ENCODE measurements around the gene PHYH.

DNA sequence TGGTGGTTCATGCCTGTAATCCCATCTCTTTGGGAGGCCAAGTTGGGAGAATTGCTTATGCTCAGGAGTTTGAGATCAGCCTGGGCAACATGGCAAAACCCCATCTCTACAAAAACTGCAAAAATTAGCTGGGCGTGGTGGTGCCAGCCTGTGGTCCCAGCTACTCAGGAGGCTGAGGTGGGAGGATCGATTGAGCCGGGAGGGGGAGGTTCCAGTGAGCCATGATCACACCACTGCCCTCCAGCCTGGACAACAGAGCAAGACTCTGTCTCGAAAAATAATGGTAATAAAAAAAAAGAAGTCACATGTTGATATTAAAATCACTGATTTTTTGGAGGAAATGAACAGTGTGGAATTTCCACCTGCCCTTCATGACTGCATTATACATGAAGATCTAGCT lies 15.8 kb downstream of the PHYH start:
- TF ChIP-seq, protein P1, sequence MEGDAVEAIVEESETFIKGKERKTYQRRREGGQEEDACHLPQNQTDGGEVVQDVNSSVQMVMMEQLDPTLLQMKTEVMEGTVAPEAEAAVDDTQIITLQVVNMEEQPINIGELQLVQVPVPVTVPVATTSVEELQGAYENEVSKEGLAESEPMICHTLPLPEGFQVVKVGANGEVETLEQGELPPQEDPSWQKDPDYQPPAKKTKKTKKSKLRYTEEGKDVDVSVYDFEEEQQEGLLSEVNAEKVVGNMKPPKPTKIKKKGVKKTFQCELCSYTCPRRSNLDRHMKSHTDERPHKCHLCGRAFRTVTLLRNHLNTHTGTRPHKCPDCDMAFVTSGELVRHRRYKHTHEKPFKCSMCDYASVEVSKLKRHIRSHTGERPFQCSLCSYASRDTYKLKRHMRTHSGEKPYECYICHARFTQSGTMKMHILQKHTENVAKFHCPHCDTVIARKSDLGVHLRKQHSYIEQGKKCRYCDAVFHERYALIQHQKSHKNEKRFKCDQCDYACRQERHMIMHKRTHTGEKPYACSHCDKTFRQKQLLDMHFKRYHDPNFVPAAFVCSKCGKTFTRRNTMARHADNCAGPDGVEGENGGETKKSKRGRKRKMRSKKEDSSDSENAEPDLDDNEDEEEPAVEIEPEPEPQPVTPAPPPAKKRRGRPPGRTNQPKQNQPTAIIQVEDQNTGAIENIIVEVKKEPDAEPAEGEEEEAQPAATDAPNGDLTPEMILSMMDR (conservative IDR thresholded peaks at IDR 0.05; ENCODE audit: low read length) = no peak
- no peak for TF ChIP-seq EZH2phosphoT487 (IDR thresholded peaks at IDR 0.05; ENCODE audit: borderline replicate concordance, low read depth, low read length)

Measured in OCI-LY7 (cell line).